ENCODE measurements around the gene GNG3.

Gene GNG3

DNA sequence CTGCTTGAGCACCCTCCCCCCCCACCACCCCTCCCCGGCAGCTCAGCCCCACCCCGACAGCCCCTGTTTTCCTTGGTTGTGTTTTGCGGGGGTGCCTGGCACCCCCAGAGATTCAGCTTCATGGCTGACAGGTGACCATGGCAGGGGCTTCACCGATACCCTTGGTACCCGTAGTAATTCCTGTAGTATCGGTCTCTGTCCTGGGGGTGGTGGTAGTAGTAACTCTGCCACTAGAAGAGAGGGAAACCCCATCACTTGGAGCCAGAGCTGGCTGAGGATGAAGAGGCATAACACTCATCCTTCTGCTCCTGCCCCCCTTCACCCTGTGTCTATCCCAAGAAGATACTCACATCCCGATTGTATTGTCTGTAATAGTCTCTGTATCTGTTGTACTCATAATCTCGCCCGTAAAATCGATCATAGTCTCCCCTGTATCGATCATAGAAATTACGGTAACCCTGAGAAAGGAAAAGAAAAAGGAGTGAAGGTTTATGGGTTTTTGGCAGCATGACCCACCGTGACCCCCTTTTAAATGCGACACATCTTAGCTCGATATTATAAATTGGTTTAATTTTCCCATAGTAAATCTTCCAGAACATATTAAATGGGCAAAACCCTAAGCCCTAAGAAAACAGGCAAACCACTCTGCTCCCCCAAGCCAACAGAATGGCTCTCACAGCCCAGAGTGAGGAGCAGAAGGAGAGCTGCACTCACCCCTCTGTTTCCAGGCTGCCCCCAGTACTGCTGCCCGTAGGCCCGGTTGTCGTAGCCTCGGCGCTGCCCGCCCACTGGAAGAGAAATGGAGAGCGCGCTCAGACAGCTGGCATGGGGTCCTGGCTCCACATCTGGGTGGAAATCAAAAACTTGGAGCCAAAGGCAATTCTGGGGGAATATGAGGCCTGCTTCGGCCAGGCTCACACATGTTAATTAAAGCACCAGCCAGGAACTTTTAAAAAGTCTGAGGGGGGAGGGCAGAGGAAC lies 8.0 kb downstream of the GNG3 start:
- ChIA-PET POLR2A (interaction anchor here (0.6 to 3.4 kb wide), 4 partner anchors 11 to 124 kb away, joined by 3 to 18 read pairs (median 3); partner anchors contain the start of genes HNRNPUL2 and TUT1), CTCF (interaction anchor here (0.6 kb wide), 2 partner anchors 52 to 146 kb away, joined by 3 to 4 read pairs; no protein-coding TSS in a partner anchor)
- TF ChIP-seq, protein P1, sequence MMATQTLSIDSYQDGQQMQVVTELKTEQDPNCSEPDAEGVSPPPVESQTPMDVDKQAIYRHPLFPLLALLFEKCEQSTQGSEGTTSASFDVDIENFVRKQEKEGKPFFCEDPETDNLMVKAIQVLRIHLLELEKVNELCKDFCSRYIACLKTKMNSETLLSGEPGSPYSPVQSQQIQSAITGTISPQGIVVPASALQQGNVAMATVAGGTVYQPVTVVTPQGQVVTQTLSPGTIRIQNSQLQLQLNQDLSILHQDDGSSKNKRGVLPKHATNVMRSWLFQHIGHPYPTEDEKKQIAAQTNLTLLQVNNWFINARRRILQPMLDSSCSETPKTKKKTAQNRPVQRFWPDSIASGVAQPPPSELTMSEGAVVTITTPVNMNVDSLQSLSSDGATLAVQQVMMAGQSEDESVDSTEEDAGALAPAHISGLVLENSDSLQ (IDR thresholded peaks at IDR 0.05) = no peak
- TF ChIP-seq SP1 (IDR thresholded peaks at IDR 0.05) = no peak
- TF ChIP-seq ELF4 (IDR thresholded peaks at IDR 0.05) = no peak
- TF ChIP-seq FOXA1 (IDR thresholded peaks at IDR 0.05) = no peak
- TF ChIP-seq BHLHE40 (IDR thresholded peaks at IDR 0.05; ENCODE audit: borderline replicate concordance) = no peak
- no peak for TF ChIP-seq ZNF384 (IDR thresholded peaks at IDR 0.05)
- TF ChIP-seq LEF1 (IDR thresholded peaks at IDR 0.05; ENCODE audit: borderline replicate concordance) = no peak
- no peak for TF ChIP-seq TARDBP (IDR thresholded peaks at IDR 0.05)
- TF ChIP-seq CTBP1 (IDR thresholded peaks at IDR 0.05; ENCODE audit: borderline replicate concordance) = no peak
- no peak for TF ChIP-seq FOXM1 (IDR thresholded peaks at IDR 0.05; ENCODE audit: borderline replicate concordance)
- no peak for TF ChIP-seq HDGF (IDR thresholded peaks at IDR 0.05; ENCODE audit: borderline replicate concordance)
- TF ChIP-seq SUZ12 (IDR thresholded peaks at IDR 0.05) = no peak
- no peak for TF ChIP-seq ARNT (IDR thresholded peaks at IDR 0.05)
- TF ChIP-seq NFRKB (IDR thresholded peaks at IDR 0.05) = no peak
- no peak for TF ChIP-seq L3MBTL2 (conservative IDR thresholded peaks at IDR 0.05)
- TF ChIP-seq FOXK2 (IDR thresholded peaks at IDR 0.05) = no peak
- DNase-seq (ENCODE audit: extremely low spot score) = no peak

DNA sequence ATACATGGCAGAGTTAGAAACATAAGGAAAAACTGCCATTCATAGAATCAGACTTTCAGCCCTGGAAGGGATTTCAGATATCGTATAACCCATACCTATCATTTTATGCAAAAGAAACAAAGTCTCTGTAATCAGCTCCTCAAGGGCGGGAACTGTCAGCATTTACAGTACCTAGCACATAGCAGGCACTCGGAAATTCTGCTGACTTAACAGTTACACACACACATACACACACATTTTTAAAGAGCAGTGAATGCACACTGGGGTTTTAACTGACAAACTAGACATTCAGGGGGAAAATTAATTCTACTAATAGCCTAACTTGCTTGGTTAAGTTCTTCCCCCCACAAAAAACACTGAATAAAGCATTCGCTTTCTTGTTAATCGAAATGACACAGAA lies 8.7 kb downstream of the GNG3 start:
- CTCF ChIA-PET = no interaction called here
- POLR2A ChIA-PET = interaction anchor here (0.6 to 3.4 kb wide), 3 partner anchors 10 to 95 kb away, joined by 3 to 18 read pairs (median 3); partner anchors contain the start of gene HNRNPUL2
- TF ChIP-seq L3MBTL2 (conservative IDR thresholded peaks at IDR 0.05) (no peak), HDGF (IDR thresholded peaks at IDR 0.05; ENCODE audit: borderline replicate concordance) (no peak), LEF1 (IDR thresholded peaks at IDR 0.05; ENCODE audit: borderline replicate concordance) (no peak)
- DNase-seq (ENCODE audit: extremely low spot score) = no peak

DNA sequence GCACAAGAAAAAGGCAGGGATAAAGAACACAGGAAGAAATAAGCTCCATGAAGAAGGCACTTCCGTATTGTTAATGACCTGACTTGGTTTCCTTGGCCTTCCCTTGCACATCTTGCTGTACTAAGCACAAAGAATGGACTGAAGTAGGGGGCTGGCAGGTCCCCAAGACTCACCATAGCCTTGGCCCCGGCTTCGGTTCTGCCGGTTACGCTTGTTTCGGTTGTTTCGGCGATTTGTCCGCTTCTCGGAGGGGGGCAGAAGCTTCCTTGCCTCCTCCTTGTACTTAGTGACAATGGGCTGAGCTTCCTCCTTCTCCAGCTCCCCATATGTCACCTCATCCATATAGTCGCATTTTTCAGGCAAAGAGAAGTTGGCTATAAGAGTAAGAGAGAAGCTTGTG lies 9.3 kb downstream of the GNG3 start:
- TF ChIP-seq BHLHE40 (IDR thresholded peaks at IDR 0.05; ENCODE audit: borderline replicate concordance) = no peak
- TF ChIP-seq L3MBTL2 (conservative IDR thresholded peaks at IDR 0.05) = no peak
- TF ChIP-seq ZNF384 (IDR thresholded peaks at IDR 0.05) = no peak
- TF ChIP-seq TARDBP (IDR thresholded peaks at IDR 0.05) = no peak
- TF ChIP-seq HDGF (IDR thresholded peaks at IDR 0.05; ENCODE audit: borderline replicate concordance) = no peak
- TF ChIP-seq SP1 (IDR thresholded peaks at IDR 0.05) = no peak
- no peak for TF ChIP-seq FOXK2 (IDR thresholded peaks at IDR 0.05)
- TF ChIP-seq, protein P1 (IDR thresholded peaks at IDR 0.05) = no peak
- TF ChIP-seq NFRKB (IDR thresholded peaks at IDR 0.05) = no peak
- no peak for TF ChIP-seq ELF4 (IDR thresholded peaks at IDR 0.05)
- TF ChIP-seq LEF1 (IDR thresholded peaks at IDR 0.05; ENCODE audit: borderline replicate concordance) = no peak
- no peak for TF ChIP-seq FOXM1 (IDR thresholded peaks at IDR 0.05; ENCODE audit: borderline replicate concordance)
- TF ChIP-seq ARNT (IDR thresholded peaks at IDR 0.05) = no peak
- no peak for TF ChIP-seq FOXA1 (IDR thresholded peaks at IDR 0.05)
- ChIA-PET CTCF (no interaction called here), POLR2A (interaction anchor here (3.4 kb wide), 1 partner anchor 10 kb away, joined by 18 read pairs; the partner anchor contains the start of gene HNRNPUL2)
- no peak for DNase-seq (ENCODE audit: extremely low spot score)

DNA sequence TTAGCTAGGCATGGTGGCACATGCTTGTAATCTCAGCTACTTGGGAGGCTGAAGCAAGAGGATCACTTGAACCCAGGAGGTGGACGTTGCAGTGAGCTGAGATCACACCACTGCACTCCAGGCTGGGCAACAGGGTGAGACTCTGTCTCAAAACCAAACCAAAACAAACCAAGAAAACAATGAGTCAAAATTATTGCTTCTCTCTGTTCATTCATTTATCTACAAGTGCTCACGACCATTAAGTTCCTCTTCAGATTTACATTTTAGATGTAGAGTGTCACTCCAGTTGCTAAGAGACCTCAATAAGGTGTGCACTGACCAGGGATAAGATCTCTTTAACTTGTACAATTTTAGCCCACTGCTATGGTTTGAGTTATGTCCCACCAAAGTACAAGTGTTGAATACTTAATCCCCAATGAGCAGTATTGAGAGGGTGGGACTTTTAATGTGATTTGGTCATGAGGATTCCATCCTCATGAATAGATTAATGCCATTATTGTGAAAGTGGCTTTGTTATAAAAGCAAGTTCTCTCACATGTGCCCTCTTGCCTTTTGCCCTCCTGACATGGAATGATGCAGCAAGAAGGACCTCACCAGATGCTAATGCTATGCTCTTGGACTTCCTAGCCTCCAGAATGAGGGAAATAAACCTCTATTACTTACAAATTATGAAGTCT lies 12.0 kb downstream of the GNG3 start:
- TF ChIP-seq, protein P1 (IDR thresholded peaks at IDR 0.05) = no peak
- TF ChIP-seq CTBP1 (IDR thresholded peaks at IDR 0.05; ENCODE audit: borderline replicate concordance) (no peak), ZNF384 (IDR thresholded peaks at IDR 0.05) (no peak), SP1 (IDR thresholded peaks at IDR 0.05) (no peak), FOXA1 (IDR thresholded peaks at IDR 0.05) (no peak), TARDBP (IDR thresholded peaks at IDR 0.05) (no peak), SUZ12 (IDR thresholded peaks at IDR 0.05) (no peak), ARNT (IDR thresholded peaks at IDR 0.05) (no peak), LEF1 (IDR thresholded peaks at IDR 0.05; ENCODE audit: borderline replicate concordance) (no peak), FOXK2 (IDR thresholded peaks at IDR 0.05) (no peak), HDGF (IDR thresholded peaks at IDR 0.05; ENCODE audit: borderline replicate concordance) (no peak), ELF4 (IDR thresholded peaks at IDR 0.05) (no peak), FOXM1 (IDR thresholded peaks at IDR 0.05; ENCODE audit: borderline replicate concordance) (no peak), L3MBTL2 (conservative IDR thresholded peaks at IDR 0.05) (no peak), BHLHE40 (IDR thresholded peaks at IDR 0.05; ENCODE audit: borderline replicate concordance) (no peak), NFRKB (IDR thresholded peaks at IDR 0.05) (no peak)
- ChIA-PET CTCF (interaction anchor here (0.6 to 0.7 kb wide), 2 partner anchors 9 to 17 kb away, joined by 3 read pairs; no protein-coding TSS in a partner anchor), POLR2A (interaction anchor here (1.1 kb wide), 1 partner anchor 34 kb away, joined by 3 read pairs; the partner anchor contains the start of gene ZBTB3)
- no peak for DNase-seq (ENCODE audit: extremely low spot score)

DNA sequence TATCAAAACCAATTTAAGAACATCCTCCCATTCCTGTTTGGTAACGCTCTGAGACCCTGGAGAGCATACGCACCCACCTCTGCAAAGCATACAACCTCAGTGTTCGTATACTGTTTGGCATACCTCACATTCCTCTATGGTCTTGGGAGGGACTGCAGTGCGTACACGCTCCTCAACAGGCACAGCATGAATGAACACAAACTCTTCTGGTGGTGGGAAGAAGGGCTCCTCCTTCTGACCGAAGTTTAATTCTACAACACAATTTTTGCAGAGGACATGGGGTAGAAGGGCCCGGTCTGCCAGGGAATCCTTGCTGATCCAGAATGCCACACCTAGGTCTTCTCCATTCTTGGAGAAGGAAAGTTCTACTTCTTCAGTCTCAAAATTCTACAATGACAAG lies 14.5 kb downstream of the GNG3 start:
- TF ChIP-seq FOXA1 (IDR thresholded peaks at IDR 0.05) (no peak), SUZ12 (IDR thresholded peaks at IDR 0.05) (no peak), NFRKB (IDR thresholded peaks at IDR 0.05) (no peak), L3MBTL2 (conservative IDR thresholded peaks at IDR 0.05) (no peak), ARNT (IDR thresholded peaks at IDR 0.05) (no peak), FOXK2 (IDR thresholded peaks at IDR 0.05) (no peak), ELF4 (IDR thresholded peaks at IDR 0.05) (no peak), TARDBP (IDR thresholded peaks at IDR 0.05) (no peak), FOXM1 (IDR thresholded peaks at IDR 0.05; ENCODE audit: borderline replicate concordance) (no peak)
- TF ChIP-seq, protein P1 (IDR thresholded peaks at IDR 0.05) = no peak
- DNase-seq (ENCODE audit: extremely low spot score) = no peak
- ChIA-PET POLR2A (no interaction called here), CTCF (no interaction called here)

All from HEK293T (cell line).